G401 (cell line): ENCODE measurements around the gene UCHL3. TPM values are rescaled to one million over a fixed set of nuclear protein-coding genes. Genes with fewer than 3 reads are reported as not detected.

Source experiments
- DNase-seq: peaks from one replicate; pipeline ENCODE4 v3.0.0-alpha.2; 2015; ENCODE audit warnings: low spot score
- in situ Hi-C: cut with HindIII; loops from 2 replicates; pipeline ENCODE4 v1.10.0; 2016; ENCODE audit warnings: low sequenced_read_pairs, mixed read lengths
- total RNA-seq: library from RNA; depleted of rRNA; stranded (reverse); fragments of >200 nt; shearing (Covaris generic); gene quantifications from 2 replicates; pipeline ENCODE4 v1.2.3, GENCODE V29; 2014; rRNA removed

UCHL3 gene
- total RNA-seq = 65.3 and 85.5 TPM in 2 replicates

GRCh38 chr13:75549262-75550158 is at the start of gene UCHL3:
TSS of gene UCHL3 (plus strand) at chr13:75549791. CDS start at chr13:75549821, 30 bp downstream.
- DNase-seq = peak; percentile 94
- in situ Hi-C loops = no loop called here

- DNase-seq = no peak
- in situ Hi-C loops = no loop called here
Measured at GRCh38 chr13:75505327-75505726, 44.3 kb upstream of the UCHL3 start.

GRCh38 chr13:75506018-75506417 is 43.6 kb upstream of the UCHL3 start:
- no peak for DNase-seq
- in situ Hi-C loops = no loop called here

- in situ Hi-C loops = no loop called here
Measured at GRCh38 chr13:75507027-75508001, 42.3 kb upstream of the UCHL3 start.

GRCh38 chr13:75508002-75508548 is 41.5 kb upstream of the UCHL3 start:
- in situ Hi-C loops = no loop called here
- DNase-seq = no peak

More at GRCh38 chr13:75507027-75508001, 42.3 kb upstream of the UCHL3 start:
- DNase-seq = no peak

GRCh38 chr13:75511051-75511625 is 38.5 kb upstream of the UCHL3 start:
- in situ Hi-C loops = no loop called here
- DNase-seq = no peak

- DNase-seq = no peak
- in situ Hi-C loops = no loop called here
Measured at GRCh38 chr13:75512253-75512652, 37.3 kb upstream of the UCHL3 start.

- no peak for DNase-seq
Measured at GRCh38 chr13:75513271-75513670, 36.3 kb upstream of the UCHL3 start.

GRCh38 chr13:75514080-75514995 is 35.3 kb upstream of the UCHL3 start:
- in situ Hi-C loops = no loop called here

More at GRCh38 chr13:75513271-75513670, 36.3 kb upstream of the UCHL3 start:
- in situ Hi-C loops = no loop called here

GRCh38 chr13:75518439-75519088 is 31.0 kb upstream of the UCHL3 start:
- DNase-seq = no peak
- in situ Hi-C loops = no loop called here

More at GRCh38 chr13:75514080-75514995, 35.3 kb upstream of the UCHL3 start:
- no peak for DNase-seq

GRCh38 chr13:75521956-75522355 is 27.6 kb upstream of the UCHL3 start:
- no peak for DNase-seq
- in situ Hi-C loops = no loop called here

- DNase-seq = no peak
- in situ Hi-C loops = no loop called here
Measured at GRCh38 chr13:75530549-75530961, 19.0 kb upstream of the UCHL3 start.

GRCh38 chr13:75533861-75534260 is 15.7 kb upstream of the UCHL3 start:
- in situ Hi-C loops = no loop called here
- no peak for DNase-seq

GRCh38 chr13:75537401-75538365 is 11.9 kb upstream of the UCHL3 start, which contains the start of gene COMMD6:
TSS of gene COMMD6 (minus strand) at chr13:75537841. CDS start at chr13:75537805, 36 bp downstream.
- in situ Hi-C loops = no loop called here

GRCh38 chr13:75541287-75541686 is 8.3 kb upstream of the UCHL3 start:
- in situ Hi-C loops = no loop called here
- no peak for DNase-seq

More at GRCh38 chr13:75537401-75538365, 11.9 kb upstream of the UCHL3 start, which contains the start of gene COMMD6:
- peak; percentile 85 for DNase-seq

GRCh38 chr13:75541961-75542360 is 7.6 kb upstream of the UCHL3 start:
- in situ Hi-C loops = no loop called here
- DNase-seq = no peak
